DOHH2 (cell line): ENCODE data around the gene FBXL20.

ENCODE experiments used
- H3F3A ChIP-seq: fragments of 200-600 bp; sonication (generic), shearing (Covaris generic); 2 replicates; pipeline ENCODE4 v1.6.0; 2016; ENCODE audit warnings: antibody characterized with exemption, mild to moderate bottlenecking; ENCODE audit not compliant: control insufficient read depth, insufficient read depth
- H3K27ac ChIP-seq: fragments of 200-600 bp; sonication (generic); 2 replicates; pipeline ENCODE4 v1.5.1; 2014; ENCODE audit warnings: low read depth, mild to moderate bottlenecking, low read length, moderate library complexity
- H3K27me3 ChIP-seq: fragments of 200-600 bp; sonication (generic); 2 replicates; pipeline ENCODE4 v1.6.1; 2014; ENCODE audit warnings: mild to moderate bottlenecking, low read length, mixed read lengths; ENCODE audit not compliant: control insufficient read depth
- H3K36me3 ChIP-seq: fragments of 200-600 bp; sonication (generic); 2 replicates; pipeline ENCODE4 v1.6.1; 2014; ENCODE audit warnings: mild to moderate bottlenecking, low read length, moderate library complexity, mixed read lengths; ENCODE audit not compliant: control insufficient read depth
- H3K4me1 ChIP-seq: fragments of 200-600 bp; sonication (generic); 2 replicates; pipeline ENCODE4 v1.6.1; 2014; ENCODE audit warnings: mild to moderate bottlenecking, low read length, mixed read lengths; ENCODE audit not compliant: control insufficient read depth
- H3K4me2 ChIP-seq: fragments of 200-600 bp; sonication (generic); 2 replicates; pipeline ENCODE4 v1.6.0; 2014; ENCODE audit warnings: mild to moderate bottlenecking, low read length, moderate library complexity
- H3K4me3 ChIP-seq: fragments of 200-600 bp; sonication (generic); 2 replicates; pipeline ENCODE4 v1.5.1; 2014; ENCODE audit warnings: mild to moderate bottlenecking, low read length, mixed read lengths
- H3K79me2 ChIP-seq: fragments of 200-600 bp; sonication (generic); 2 replicates; pipeline ENCODE4 v1.6.1; 2014; ENCODE audit warnings: mild to moderate bottlenecking, low read length, mixed read lengths; ENCODE audit not compliant: control insufficient read depth
- H3K9me2 ChIP-seq: fragments of 200-600 bp; sonication (generic); replicated peaks from 2 replicates; pipeline ENCODE4 v1.6.1; 2014; ENCODE audit warnings: mild to moderate bottlenecking, low read length, mixed read lengths; ENCODE audit not compliant: control insufficient read depth
- H3K9me3 ChIP-seq: fragments of 200-600 bp; sonication (generic); 2 replicates; pipeline ENCODE4 v1.6.1; 2014; ENCODE audit warnings: antibody characterized with exemption, low read length, mixed read lengths; ENCODE audit not compliant: control insufficient read depth, insufficient read depth
- H4K20me1 ChIP-seq: fragments of 200-600 bp; sonication (generic); 2 replicates; pipeline ENCODE4 v1.6.0; 2014; ENCODE audit warnings: low read depth, mild to moderate bottlenecking, antibody characterized with exemption, low read length, moderate library complexity; ENCODE audit not compliant: control insufficient read depth, insufficient read depth
- EZH2phosphoT487 ChIP-seq: fragments of 200-600 bp; sonication (generic); IDR thresholded peaks from 2 replicates; pipeline ENCODE4 v1.6.1; 2017; ENCODE audit warnings: borderline replicate concordance, mild to moderate bottlenecking, antibody characterized with exemption, low read length, moderate library complexity, mixed read lengths
- TF ChIP-seq, protein P1 (sequence below): fragments of 200-600 bp; sonication (generic); IDR thresholded peaks from one replicate; pipeline ENCODE4 v1.5.1; 2014; ENCODE audit warnings: antibody characterized with exemption, mild to moderate bottlenecking, low read depth, low read length; ENCODE audit not compliant: poor library complexity, severe bottlenecking

The FBXL20 gene

DNA sequence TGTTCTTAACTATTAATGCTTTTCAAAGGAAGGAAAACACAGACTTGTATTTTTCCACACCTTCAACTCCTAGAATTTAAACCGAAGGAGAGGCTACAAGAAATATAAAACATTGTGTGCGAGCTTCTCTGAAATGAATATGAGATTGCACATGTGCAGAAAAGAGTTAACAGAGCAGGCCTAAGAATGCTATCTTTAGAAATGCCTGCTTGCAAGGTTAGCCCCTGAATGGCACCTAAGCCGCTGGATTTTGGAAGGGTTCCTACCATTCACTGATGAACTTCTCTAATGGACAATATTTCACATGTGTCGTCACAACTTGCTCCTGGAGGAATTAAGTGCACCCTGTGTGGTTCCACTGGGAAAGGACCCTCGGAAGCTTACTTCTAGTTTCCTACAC is 69.3 kb downstream of the FBXL20 start:
- Histone ChIP-seq H3K4me1 (peaks cover 21% of the 10 kb centered on the region), H3K4me3 (no peak overlapping the region), H3F3A (no peaks in the 10 kb centered on the region), H3K36me3 (no peaks in the 10 kb centered on the region), H3K4me2 (no peak overlapping the region), H4K20me1 (no peaks in the 10 kb centered on the region), H3K27me3 (no peaks in the 10 kb centered on the region), H3K27ac (no peak overlapping the region), H3K79me2 (no peaks in the 10 kb centered on the region), H3K9me3 (no peaks in the 10 kb centered on the region), H3K9me2 (no peaks in the 10 kb centered on the region)
- TF ChIP-seq, protein P1, sequence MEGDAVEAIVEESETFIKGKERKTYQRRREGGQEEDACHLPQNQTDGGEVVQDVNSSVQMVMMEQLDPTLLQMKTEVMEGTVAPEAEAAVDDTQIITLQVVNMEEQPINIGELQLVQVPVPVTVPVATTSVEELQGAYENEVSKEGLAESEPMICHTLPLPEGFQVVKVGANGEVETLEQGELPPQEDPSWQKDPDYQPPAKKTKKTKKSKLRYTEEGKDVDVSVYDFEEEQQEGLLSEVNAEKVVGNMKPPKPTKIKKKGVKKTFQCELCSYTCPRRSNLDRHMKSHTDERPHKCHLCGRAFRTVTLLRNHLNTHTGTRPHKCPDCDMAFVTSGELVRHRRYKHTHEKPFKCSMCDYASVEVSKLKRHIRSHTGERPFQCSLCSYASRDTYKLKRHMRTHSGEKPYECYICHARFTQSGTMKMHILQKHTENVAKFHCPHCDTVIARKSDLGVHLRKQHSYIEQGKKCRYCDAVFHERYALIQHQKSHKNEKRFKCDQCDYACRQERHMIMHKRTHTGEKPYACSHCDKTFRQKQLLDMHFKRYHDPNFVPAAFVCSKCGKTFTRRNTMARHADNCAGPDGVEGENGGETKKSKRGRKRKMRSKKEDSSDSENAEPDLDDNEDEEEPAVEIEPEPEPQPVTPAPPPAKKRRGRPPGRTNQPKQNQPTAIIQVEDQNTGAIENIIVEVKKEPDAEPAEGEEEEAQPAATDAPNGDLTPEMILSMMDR: no peak

DNA sequence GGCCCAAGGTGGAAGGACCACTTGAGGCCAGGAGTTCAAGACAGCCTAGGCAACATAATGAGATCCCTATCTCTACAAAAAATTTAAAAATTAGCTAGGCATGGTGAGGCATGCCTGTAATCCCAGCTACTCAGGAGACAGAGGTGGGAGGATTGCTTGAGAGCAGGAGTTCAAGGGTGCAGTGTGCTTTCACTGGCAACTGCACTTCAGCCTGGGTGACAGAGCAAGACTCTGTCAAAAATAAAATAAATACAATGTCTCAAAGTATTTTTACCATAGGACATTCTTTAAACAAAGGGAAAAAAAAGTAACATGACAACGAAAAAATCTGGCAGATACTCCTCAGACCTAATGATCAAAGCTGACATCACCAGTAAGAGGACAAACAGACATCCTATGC is 72.6 kb downstream of the FBXL20 start:
- no peak overlapping the region for H3K4me2 ChIP-seq
- no peaks in the 10 kb centered on the region for H3K79me2 ChIP-seq
- no peaks in the 10 kb centered on the region for H3K9me2 ChIP-seq
- no peaks in the 10 kb centered on the region for H3K27me3 ChIP-seq
- H3K27ac ChIP-seq: no peak overlapping the region
- no peak overlapping the region for H3K4me3 ChIP-seq
- H3K9me3 ChIP-seq: no peaks in the 10 kb centered on the region
- no peaks in the 10 kb centered on the region for H3F3A ChIP-seq
- peaks cover 12% of the 10 kb centered on the region for H3K4me1 ChIP-seq
- no peaks in the 10 kb centered on the region for H4K20me1 ChIP-seq
- TF ChIP-seq EZH2phosphoT487: no peak
- TF ChIP-seq, protein P1: no peak
- H3K36me3 ChIP-seq: no peaks in the 10 kb centered on the region

DNA sequence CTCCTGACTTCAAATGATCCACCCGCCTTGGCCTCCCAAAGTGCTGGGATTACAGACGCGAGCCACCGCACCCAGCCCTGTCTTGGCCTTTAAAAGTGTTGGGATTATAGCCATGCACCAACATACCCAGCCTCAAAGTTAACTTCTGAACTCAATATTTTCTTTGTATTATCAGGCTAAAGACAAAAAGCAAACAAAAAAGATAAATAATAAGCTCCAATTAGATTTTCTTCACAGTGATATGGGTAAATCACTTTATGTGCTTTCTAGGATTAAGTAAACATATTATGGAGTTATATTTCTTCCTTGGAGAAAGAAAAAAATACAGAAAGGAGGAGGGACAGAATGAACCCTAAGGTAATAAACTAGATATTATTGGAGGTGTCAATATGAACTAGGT is 74.3 kb downstream of the FBXL20 start:
- H3K9me2 ChIP-seq: no peaks in the 10 kb centered on the region
- no peaks in the 10 kb centered on the region for H4K20me1 ChIP-seq
- no peaks in the 10 kb centered on the region for H3F3A ChIP-seq
- H3K27me3 ChIP-seq: no peaks in the 10 kb centered on the region
- H3K36me3 ChIP-seq: no peaks in the 10 kb centered on the region
- TF ChIP-seq EZH2phosphoT487: no peak
- TF ChIP-seq, protein P1: no peak
- H3K4me2 ChIP-seq: no peak overlapping the region
- H3K27ac ChIP-seq: no peak overlapping the region
- H3K9me3 ChIP-seq: no peaks in the 10 kb centered on the region
- H3K4me1 ChIP-seq: peaks cover 15% of the 10 kb centered on the region
- H3K79me2 ChIP-seq: no peaks in the 10 kb centered on the region
- H3K4me3 ChIP-seq: no peak overlapping the region
